Body of pancreas (tissue), 4 donors: ENCODE data around the gene HOGA1. TPM values are rescaled to one million over a fixed set of nuclear protein-coding genes. Genes with fewer than 3 reads are reported as not detected.
"Not testable (repeated sequence)": the region's sequence is repeated elsewhere in the genome, so short reads cannot be mapped to it uniquely, and the experiment has no call there.

ENCODE experiments used
- ATAC-seq: fragments of 150-250 bp; one replicate; pipeline ENCODE4 v1.9.1; 2016
- DNase-seq, 4 donors: peaks; one replicate each; pipeline ENCODE4 v3.0.0-alpha.2; 2019
- H3K27ac ChIP-seq, 4 donors: fragments of 200-600 bp; sonication (generic); 1 replicate in 3 of 4; 2 replicates in 1 of 4; pipeline versions ENCODE4 v1.5.1 to v1.6.1; 2016 to 2019; ENCODE audit warnings: mild to moderate bottlenecking in 1 of 4, mixed read lengths in 1 of 4, moderate library complexity in 1 of 4
- H3K27me3 ChIP-seq, 2 donors: fragments of 200-600 bp; sonication (generic); one replicate each; pipeline ENCODE4 v1.6.0; 2016; ENCODE audit warnings: mild to moderate bottlenecking in 1 of 2
- H3K36me3 ChIP-seq, 2 donors: fragments of 200-600 bp; sonication (generic); replicated peaks in 1 of 2; 2 replicates each; pipeline ENCODE4 v1.5.1; 2016; ENCODE audit warnings: low read depth in 2 of 2; ENCODE audit not compliant: insufficient read depth in 1 of 2
- H3K4me1 ChIP-seq: fragments of 200-600 bp; sonication (generic); one replicate; pipeline ENCODE4 v1.6.0; 2016
- H3K4me3 ChIP-seq, 2 donors: fragments of 200-600 bp; sonication (generic); 1 replicate in 1 of 2; 2 replicates in 1 of 2; pipeline ENCODE4 v1.5.1; 2016 to 2019
- H3K9me3 ChIP-seq, 3 donors: fragments of 200-600 bp; sonication (generic); 1 replicate in 2 of 3; 2 replicates in 1 of 3; pipeline ENCODE4 v1.5.1; 2016
- POLR2A ChIP-seq, 3 donors: fragments of 450-650 bp; IDR thresholded peaks; one replicate each; pipeline ENCODE4 v1.6.1; 2016; ENCODE audit warnings: antibody characterized with exemption in 3 of 3, mild to moderate bottlenecking in 2 of 3
- WGBS, 2 donors: methylation state at CpG; one replicate each; pipeline ENCODE4 v1.1.5; 2017; 5-methylcytosine and 5-hydroxymethylcytosine counted together
- intact Hi-C: fragments of 100-400 bp; cut with DNase I; formaldehyde crosslinking; loops from one replicate; pipeline ENCODE4 v1.15.1; 2023
- total RNA-seq, 2 donors: library from RNA; depleted of rRNA; stranded (reverse); fragments of >200 nt; gene quantifications; one replicate each; pipeline ENCODE4 v1.1.0, GENCODE V29; 2016
- TF ChIP-seq, protein P1 (sequence below), 7 experiments: fragments of 450-650 bp in 4 of 7; fragments of 200-600 bp in 3 of 7; sonication (generic) in 3 of 7; IDR thresholded peaks; one replicate each; pipeline ENCODE4 v1.5.1; 2016 to 2019; ENCODE audit warnings: antibody characterized with exemption in 7 of 7

The HOGA1 gene
- total RNA-seq, 2 donors from 2014 or later: 7.3 to 16.3 TPM

DNA sequence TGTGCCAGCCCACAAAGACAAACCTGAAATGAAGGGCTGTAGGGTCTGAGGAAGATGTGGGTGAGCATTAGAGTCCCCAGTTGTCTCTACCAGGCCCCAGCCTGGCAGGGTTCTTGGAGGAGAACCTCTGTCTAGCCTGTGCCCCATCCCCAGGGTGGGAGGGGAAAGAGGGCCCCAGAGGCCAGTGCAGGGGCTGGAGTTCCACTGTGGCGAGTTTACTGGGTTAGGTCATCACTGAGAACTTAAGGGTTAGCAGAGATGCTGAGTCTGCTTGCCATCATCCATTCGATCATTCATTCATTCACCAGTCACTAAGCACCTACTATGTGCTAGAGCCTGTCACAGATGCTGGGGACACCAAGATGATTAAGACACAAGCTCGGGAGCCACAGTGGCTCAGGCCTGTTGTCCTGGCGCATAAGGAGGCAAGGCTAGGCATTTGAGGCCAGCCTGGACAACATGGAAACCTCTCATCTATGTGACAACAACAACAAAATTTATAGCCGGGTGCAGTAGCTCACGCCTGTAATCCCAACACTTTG, 9.0 kb upstream of the HOGA1 start:
- 81% methylated on average over 4 to 6 of the region's 6 CpGs for WGBS, 2 donors
- Histone ChIP-seq H3K27me3 (no peaks in the 10 kb centered on the region), H3K9me3 (no peaks in the 10 kb centered on the region), H3K4me1 (peaks cover 45% of the 10 kb centered on the region), H3K4me3 (no peak overlapping the region), H3K36me3 (no peaks in the 10 kb centered on the region), H3K27ac (peak overlapping the region; percentile 11 to 84 (median 78))
- ATAC-seq (no peak), DNase-seq (peak in 1 of 4 donors; percentile 7)
- intact Hi-C loops: loop anchor here (10.0 kb wide), 1 partner anchor 150 kb away; no protein-coding TSS in a partner anchor
- TF ChIP-seq POLR2A (IDR thresholded peaks at IDR 0.05): no peak
- TF ChIP-seq, protein P1, sequence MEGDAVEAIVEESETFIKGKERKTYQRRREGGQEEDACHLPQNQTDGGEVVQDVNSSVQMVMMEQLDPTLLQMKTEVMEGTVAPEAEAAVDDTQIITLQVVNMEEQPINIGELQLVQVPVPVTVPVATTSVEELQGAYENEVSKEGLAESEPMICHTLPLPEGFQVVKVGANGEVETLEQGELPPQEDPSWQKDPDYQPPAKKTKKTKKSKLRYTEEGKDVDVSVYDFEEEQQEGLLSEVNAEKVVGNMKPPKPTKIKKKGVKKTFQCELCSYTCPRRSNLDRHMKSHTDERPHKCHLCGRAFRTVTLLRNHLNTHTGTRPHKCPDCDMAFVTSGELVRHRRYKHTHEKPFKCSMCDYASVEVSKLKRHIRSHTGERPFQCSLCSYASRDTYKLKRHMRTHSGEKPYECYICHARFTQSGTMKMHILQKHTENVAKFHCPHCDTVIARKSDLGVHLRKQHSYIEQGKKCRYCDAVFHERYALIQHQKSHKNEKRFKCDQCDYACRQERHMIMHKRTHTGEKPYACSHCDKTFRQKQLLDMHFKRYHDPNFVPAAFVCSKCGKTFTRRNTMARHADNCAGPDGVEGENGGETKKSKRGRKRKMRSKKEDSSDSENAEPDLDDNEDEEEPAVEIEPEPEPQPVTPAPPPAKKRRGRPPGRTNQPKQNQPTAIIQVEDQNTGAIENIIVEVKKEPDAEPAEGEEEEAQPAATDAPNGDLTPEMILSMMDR (IDR thresholded peaks at IDR 0.05): no peak

- intact Hi-C loops: loop anchor here (10.0 kb wide), 1 partner anchor 148 kb away; no protein-coding TSS in a partner anchor
- H3K27me3 ChIP-seq, H3K36me3 ChIP-seq, ATAC-seq, H3K9me3 ChIP-seq, H3K4me3 ChIP-seq, DNase-seq: not testable (repeated sequence)
- H3K27ac ChIP-seq: peak overlapping the region in 2 of 4 donors; percentile 20 to 75
- peaks cover 34% of the 10 kb centered on the region for H3K4me1 ChIP-seq
- 37 to 38% methylated on average over 5 of the region's 5 CpGs for WGBS, 2 donors
These were observed 7.7 kb upstream of the HOGA1 start for GRCh38 chr10:97576487-97576886.

DNA sequence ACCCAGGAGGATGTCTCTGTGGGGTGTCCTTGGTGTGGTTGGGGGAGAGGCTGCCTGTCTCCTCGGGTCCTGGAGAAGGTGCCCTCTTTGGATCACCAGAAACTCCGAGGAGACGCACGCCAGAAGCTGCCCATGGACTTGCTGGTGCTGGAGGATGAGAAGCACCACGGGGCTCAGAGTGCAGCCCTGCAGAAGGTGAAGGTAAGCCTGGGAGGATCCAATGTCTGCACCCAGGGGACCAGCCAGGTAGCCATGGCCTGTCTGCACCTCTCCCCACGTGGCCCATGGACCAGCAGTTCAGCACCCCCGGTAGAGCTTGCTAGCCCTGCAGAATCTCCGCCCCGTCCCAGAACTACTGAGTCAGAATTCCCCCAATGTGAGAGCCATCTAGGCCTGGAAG, 6.5 kb upstream of the HOGA1 start:
- ATAC-seq: no peak
- H3K4me3 ChIP-seq: no peak overlapping the region
- H3K27me3 ChIP-seq: no peaks in the 10 kb centered on the region
- H3K27ac ChIP-seq: no peak overlapping the region
- intact Hi-C loops: loop anchor here (10.0 kb wide), 1 partner anchor 147 kb away; no protein-coding TSS in a partner anchor
- H3K9me3 ChIP-seq: no peaks in the 10 kb centered on the region
- H3K36me3 ChIP-seq: no peaks in the 10 kb centered on the region
- DNase-seq: no peak
- no peak for TF ChIP-seq POLR2A (IDR thresholded peaks at IDR 0.05)
- TF ChIP-seq, protein P1 (IDR thresholded peaks at IDR 0.05): no peak
- peaks cover 22% of the 10 kb centered on the region for H3K4me1 ChIP-seq
- WGBS, 2 donors: 70 to 85% methylated on average over 4 to 9 of the region's 9 CpGs

DNA sequence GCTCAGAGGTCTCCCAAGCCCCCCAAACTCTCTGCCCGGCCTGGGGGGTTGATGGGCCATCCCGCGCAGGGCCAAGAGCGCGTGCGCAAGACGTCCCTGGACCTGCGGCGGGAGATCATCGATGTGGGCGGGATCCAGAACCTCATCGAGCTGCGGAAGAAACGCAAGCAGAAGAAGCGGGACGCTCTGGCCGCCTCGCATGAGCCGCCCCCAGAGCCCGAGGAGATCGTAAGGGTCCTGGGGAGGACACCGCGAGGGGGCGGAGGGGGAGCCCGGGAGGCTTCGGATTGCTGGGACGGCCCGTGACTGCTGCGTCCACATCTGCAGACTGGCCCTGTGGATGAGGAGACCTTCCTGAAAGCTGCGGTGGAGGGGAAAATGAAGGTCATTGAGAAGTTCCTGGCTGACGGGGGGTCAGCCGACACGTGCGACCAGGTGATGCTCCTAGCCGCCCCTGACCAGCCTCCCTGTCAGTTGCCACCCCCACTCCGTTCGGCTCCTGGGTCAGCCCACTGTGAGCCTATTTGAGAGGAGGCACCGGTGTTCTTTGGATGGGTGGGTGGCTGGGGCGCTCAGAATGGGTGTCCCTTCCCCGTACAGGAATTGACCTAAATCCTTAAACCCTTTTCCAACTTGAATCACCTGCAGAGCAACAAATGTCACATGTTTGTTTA, 5.9 kb upstream of the HOGA1 start:
- no peak for ATAC-seq
- Histone ChIP-seq H3K36me3 (no peaks in the 10 kb centered on the region), H3K27ac (no peak overlapping the region), H3K27me3 (no peaks in the 10 kb centered on the region), H3K9me3 (no peaks in the 10 kb centered on the region), H3K4me1 (peaks cover 20% of the 10 kb centered on the region), H3K4me3 (no peak overlapping the region)
- TF ChIP-seq, protein P1 (IDR thresholded peaks at IDR 0.05): no peak
- no peak for TF ChIP-seq POLR2A (IDR thresholded peaks at IDR 0.05)
- 52 to 76% methylated on average over 23 to 27 of the region's 40 CpGs for WGBS, 2 donors
- intact Hi-C loops: loop anchor here (10.0 kb wide), 1 partner anchor 146 kb away; no protein-coding TSS in a partner anchor
- DNase-seq: peak in 1 of 4 donors; percentile 2

GRCh38 chr10:97580421-97581367, 3.5 kb upstream of the HOGA1 start:
- intact Hi-C loops: no loop called here
- no peaks in the 10 kb centered on the region for H3K27me3 ChIP-seq
- no peak overlapping the region for H3K4me3 ChIP-seq
- peaks cover 23% of the 10 kb centered on the region for H3K4me1 ChIP-seq
- ATAC-seq (no peak), DNase-seq (no peak)
- H3K36me3 ChIP-seq: no peaks in the 10 kb centered on the region
- no peaks in the 10 kb centered on the region for H3K9me3 ChIP-seq
- TF ChIP-seq, protein P1 (IDR thresholded peaks at IDR 0.05): no peak
- TF ChIP-seq POLR2A (IDR thresholded peaks at IDR 0.05): no peak
- WGBS, 2 donors: 76 to 87% methylated on average over 7 to 9 of the region's 9 CpGs
- no peak overlapping the region for H3K27ac ChIP-seq
